GM19324 (cell line): ENCODE measurements around the gene PSMB10.
A peak's percentile ranks its signal among the peaks of the same experiment; 100 is the strongest.
"Not testable (repeated sequence)": the region's sequence is repeated elsewhere in the genome, so short reads cannot be mapped to it uniquely, and the experiment has no call there.

Experiments
- ATAC-seq: cut with Tn5 transposase; IDR thresholded peaks from one replicate; pipeline ENCODE4 v1.9.1; 2021; ENCODE audit warnings: mild to moderate bottlenecking, moderate library complexity; ENCODE audit not compliant: unreplicated experiment, low FRiP score

The PSMB10 gene

DNA sequence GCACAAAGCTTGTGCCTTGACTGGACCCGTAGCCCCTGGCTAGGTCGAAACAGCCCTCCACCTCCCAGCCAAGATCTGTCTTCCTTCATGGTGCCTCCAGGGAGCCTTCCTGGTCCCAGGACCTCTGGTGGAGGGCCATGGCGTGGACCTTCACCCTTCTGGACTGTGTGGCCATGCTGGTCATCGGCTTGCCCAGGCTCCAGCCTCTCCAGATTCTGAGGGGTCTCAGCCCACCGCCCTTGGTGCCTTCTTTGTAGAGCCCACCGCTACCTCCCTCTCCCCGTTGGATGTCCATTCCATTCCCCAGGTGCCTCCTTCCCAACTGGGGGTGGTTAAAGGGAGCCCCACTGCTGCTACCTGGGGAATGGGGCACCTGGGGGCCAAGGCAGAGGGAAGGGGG, 8.5 kb downstream of the PSMB10 start:
- ATAC-seq, result no peak

DNA sequence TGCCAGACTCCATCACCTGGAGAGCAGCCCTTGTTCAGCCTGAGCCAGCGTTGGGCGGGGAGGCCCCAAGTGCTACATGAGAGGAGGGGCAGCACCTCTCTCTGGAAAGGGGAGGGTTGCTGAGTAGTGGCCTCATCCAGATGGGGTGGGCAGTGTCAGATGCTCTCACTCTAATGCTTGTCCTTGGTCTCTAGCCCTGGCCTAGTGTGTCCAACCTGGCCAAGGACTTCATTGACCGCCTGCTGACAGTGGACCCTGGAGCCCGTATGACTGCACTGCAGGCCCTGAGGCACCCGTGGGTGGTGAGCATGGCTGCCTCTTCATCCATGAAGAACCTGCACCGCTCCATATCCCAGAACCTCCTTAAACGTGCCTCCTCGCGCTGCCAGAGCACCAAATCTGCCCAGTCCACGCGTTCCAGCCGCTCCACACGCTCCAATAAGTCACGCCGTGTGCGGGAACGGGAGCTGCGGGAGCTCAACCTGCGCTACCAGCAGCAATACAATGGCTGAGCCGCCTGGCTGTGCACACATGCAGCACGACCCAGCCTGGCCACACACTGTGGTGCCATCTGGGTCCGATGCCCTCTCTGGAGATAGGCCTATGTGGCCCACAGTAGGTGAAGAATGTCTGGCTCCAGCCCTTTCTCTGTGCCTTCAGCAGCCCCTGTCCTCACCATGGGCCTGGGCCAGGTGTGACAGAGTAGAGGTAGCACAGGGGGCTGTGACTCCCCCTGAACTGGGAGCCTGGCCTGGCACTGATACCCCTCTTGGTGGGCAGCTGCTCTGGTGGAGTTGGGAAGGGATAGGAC, 9.3 kb downstream of the PSMB10 start:
- ATAC-seq, result no peak

DNA sequence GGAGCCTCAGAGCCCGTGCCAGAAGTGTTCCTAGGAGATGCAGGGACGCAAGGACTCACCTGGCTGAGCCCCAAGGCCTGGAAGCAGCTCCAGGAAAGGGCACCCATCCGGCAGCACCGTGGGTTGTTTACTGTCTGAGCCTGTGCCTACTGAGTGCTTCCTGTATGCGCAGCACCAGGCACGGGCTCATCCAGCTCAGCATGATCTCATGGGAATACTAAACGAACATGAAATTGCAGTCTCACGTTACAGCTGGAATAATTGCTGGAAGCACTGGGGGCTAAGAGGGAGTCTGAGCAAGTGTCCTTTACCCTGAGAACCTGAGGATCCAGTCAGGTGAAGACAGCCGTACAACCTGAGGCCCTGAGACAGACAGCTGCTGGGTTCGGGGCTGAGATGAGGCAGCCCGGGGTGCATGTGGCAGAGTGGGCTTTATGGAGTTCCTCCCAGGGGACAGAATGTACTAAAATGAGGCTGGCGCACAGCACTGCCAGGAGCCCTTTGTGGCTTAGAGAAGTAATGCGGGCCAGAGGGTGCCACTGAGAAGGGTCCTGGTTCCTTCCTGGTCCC, 10.4 kb downstream of the PSMB10 start:
- ATAC-seq, result no peak

DNA sequence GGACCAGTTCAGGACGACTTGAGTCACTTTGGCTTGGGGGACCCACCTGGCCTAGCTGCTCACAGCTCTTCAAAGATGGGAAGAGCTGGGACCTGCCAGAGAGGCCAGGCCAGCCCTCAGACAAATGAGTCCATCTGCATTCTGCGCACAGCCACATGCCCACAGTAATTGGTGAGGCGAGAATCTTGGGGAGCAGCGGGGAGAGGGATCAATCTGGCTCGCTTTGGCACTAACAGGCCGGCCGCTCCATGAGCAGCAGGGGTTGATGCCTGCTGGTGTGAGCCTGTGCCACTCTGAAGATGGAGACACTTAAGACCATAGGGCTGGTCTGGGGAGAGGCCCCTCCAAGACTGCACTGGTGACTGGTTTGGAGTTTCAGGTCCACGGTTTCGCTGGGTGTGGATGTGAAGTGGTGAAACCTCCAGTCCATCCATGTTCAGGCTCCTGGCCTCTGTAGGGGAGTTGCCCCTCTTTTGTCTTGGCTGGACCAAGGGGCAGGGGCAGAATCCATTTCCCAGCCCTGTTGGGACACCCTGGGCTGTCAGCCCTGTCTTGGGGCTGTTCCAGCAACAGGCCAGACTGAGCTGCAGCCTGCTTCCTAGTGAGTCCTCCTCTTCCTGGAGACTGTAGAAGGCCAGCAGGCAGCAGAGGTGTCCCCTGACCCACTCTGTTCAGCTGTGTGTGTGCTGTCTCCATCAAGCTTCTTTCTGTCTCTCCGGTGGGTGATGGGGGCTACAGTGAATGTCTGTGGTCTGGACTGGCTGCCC, 12.3 kb downstream of the PSMB10 start:
- no peak for ATAC-seq

DNA sequence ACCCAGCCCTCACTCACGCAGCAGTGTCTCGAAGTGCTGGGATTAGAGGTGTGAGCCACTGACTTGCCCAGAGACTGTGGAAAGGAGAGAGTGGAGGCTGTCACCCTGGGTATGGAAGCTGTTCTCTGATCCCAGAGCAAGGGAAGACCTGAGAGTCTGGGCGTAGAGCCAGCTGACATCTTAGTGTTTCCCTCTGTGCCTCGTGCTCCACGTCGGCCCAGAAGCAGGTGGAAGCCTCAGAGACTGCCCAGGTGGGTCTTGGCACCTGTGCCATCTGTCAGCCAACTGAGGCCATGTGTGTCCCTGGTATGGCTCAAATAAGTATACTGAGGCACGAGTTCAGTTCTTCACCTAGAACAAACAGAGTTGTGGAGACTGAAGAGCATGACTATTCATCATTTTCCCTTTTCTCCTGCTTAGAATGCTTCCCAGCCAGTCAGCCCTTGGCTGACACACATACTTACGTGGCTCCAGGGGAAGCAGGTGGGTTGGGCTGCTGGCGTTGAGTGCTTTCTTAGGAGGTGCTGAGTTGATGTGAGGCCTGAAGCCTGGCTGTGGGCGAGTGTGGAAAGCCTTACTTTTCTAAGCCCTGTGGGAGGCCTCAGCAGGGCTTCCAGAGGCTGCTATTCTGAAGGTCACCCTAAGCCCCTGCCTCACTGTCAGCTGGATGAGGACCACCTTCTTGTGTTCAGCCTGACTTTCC, 13.1 kb downstream of the PSMB10 start:
- ATAC-seq, result no peak

DNA sequence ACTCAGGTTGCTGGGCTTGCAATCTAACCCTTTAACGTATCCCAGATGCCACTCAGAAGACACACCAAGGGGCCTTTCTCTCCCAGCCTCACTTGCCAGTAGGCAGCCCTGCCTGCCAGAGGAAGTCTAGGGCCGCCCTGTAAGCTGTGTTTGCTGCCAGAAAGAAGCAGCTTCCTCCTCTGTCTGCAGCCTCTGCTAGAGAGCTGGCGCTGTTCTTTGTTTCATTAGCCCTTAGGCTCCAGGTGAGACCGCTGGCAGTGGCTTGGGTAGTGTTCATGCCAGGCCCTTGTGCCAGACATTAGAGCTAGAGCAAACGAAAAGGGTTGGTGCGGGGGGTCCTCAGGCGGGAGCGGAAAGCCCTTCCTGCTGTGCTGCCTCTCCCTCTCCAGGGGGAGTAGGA, 13.9 kb downstream of the PSMB10 start:
- no peak for ATAC-seq

DNA sequence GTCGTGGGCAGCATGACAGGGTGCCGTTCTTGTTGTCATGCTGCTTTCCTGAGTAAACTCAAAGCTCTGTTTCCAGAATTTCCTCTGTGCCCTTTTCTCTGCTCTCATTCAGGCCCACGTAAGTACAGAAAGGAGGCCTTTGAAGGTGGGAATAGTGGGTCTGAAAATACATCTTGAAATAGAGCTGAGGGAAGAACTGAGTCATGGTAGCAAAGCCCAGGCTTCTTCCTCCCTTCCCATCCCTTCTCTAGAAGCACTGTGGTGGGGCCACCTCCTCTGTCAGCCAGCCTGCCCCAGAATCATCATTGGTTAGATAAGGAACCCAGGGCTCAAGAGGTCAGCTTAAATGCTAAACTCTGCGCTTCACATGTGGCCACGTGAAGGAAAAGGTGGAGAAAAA, 14.4 kb downstream of the PSMB10 start:
- no peak for ATAC-seq

DNA sequence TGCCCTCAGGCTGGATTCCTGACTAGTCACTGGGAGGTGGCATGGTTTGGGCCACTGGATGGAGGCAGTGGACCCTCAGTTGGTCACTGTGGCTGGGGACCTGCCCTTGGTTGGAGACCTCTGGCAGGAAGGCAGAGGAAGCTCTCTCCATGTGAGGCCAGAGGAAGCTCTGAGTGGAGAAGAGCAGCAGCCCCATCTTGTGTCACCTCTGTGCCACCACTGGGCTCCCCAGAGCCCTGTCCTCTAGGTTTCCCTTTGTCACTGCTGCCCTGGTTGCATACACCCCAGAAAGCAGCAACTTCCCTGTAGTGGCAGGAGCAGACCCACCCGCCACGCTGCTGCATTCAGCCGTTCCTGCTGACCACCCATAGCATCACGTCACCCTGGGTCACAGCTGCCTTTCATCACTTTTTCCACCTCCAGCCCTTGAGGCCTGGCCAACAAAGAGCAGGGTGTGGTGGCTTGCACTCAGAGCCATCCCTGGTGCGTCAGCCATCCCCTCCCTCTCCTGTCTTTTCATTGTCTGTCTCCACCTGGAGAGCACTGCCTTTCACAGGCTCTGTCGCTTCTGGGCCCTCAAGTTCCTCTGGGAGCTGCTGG, 16.9 kb downstream of the PSMB10 start:
- ATAC-seq, result no peak

DNA sequence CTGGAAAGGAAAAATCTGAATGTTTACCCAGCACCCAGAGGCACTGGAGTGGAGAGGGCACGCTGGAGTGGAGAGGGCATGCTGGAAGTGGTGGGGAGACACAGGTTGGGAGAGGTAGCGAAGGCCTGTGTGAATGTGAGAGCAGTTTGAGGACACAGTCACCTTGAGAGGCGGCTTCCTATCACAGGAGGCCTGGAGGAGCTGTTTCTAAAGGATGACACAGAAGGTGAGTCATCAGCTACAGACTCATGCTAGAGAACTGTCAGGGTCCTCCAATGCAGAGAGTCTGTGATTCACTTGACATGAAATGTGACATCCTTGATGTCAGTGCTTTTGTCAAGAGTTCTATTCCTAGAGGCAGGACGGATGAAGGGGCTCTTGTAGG, 18.8 kb downstream of the PSMB10 start:
- ATAC-seq, result no peak

- no peak for ATAC-seq
Observed at GRCh38 chr16:67917140-67917851, 19.4 kb downstream of the PSMB10 start.

DNA sequence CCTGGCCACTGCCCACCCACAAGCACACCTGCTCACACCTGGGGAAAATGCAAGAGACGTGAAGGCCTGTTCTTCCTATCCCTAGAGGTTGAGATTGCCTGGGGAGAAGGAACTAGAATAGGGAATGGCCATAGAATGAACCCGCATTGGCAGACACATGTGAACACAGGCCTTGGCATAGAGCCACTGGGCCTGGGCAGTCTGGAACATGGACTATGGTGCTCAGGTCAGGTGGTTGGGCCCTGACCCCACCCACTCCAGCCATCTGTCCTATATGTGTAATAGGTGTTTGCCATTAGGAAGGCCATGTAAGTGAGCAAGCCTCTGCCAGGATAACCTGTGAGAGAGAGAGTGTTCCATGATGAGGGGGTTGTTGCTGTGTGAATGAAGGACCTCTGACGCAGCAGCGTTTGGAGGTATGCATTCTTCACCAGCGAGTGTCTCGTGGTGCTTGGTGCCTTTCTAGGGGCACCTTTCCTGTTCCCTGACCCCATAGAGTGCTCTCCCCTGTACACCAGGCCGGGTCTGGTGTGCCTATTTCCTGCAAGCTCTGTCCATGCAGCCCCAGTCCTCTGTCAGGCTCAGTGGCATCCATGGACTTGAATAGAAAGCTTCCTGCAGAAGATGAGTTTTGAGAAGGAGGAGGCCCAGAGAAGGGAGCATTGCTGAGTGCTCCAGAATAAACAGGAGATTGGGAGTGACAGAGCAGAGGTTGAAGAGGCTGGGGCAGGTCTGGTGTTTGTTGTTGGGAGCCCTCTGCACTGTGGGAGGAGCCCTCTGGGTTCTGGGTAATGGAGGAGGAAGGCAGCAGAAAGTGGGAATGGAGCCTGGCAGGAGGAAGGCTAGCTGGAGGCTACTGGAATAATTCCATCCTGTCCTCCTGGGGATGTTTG, 20.6 kb downstream of the PSMB10 start:
- no peak for ATAC-seq

GRCh38 chr16:67915496-67915769, 21.2 kb downstream of the PSMB10 start:
- not testable (repeated sequence) for ATAC-seq

DNA sequence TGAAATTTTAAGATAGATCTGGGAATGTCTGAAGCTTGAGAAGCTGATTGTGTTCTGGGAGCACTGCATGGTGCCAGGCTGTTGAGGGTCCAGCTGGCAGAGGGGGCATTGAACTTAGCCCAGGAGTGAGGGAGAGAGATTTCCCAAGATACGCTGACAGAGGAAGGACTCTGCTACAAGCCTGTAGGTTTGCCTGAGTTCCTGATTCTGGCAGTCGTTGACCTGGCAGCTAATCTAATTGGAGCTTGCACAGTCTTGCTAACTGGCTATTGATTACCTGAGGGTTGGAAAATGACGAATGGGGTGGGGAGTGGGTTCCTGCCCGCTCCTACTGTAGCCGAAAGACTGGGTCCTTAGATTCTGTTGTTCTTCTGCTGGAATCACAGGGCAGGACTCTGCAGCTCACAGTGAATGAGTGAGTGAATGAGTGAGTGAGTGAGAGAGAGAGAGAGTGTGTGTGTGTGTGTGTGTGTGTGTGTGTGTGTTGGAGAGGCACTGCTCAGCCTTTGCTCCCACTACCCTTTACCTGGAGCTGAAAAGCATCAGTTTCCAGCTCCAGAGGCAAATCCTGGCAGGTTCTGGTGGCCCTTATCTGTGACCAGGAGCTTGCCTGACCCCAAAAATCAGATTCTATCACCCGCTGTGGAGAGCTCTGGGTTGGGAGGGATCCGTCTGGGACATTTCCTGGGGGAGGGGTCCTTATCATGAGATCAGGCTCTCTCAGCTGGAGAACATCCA, 21.7 kb downstream of the PSMB10 start:
- ATAC-seq, result no peak

DNA sequence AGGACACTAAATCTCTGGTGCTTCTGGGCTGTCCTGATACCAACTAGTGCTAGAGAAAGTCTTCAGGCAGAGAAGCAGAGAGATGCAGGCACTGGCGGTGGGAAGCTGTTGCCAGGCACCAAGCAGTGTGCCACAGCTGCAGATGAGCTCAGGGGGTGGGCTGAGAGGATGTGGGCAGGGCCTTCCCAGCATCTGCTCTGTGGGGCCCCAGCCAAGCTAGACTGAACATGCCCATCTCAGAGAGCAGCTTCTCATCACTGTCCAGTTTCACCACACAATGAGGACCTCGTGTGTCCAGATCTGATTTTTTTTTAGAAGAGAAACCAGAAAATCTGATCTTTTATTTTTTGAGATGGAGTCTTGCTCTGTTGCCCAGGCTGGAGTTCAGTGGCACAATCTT, 26.5 kb downstream of the PSMB10 start:
- ATAC-seq, result peak; percentile 44

DNA sequence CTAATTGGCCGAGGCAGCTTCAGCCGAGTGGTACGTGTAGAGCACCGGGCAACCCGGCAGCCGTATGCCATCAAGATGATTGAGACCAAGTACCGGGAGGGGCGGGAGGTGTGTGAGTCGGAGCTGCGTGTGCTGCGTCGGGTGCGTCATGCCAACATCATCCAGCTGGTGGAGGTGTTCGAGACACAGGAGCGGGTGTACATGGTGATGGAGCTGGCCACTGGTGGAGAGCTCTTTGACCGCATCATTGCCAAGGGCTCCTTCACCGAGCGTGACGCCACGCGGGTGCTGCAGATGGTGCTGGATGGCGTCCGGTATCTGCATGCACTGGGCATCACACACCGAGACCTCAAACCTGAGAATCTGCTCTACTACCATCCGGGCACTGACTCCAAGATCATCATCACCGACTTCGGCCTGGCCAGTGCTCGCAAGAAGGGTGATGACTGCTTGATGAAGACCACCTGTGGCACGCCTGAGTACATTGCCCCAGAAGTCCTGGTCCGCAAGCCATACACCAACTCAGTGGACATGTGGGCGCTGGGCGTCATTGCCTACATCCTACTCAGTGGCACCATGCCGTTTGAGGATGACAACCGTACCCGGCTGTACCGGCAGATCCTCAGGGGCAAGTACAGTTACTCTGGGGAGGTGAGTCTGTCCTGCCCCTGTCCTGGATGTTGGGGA, 27.5 kb downstream of the PSMB10 start:
- ATAC-seq, result no peak

DNA sequence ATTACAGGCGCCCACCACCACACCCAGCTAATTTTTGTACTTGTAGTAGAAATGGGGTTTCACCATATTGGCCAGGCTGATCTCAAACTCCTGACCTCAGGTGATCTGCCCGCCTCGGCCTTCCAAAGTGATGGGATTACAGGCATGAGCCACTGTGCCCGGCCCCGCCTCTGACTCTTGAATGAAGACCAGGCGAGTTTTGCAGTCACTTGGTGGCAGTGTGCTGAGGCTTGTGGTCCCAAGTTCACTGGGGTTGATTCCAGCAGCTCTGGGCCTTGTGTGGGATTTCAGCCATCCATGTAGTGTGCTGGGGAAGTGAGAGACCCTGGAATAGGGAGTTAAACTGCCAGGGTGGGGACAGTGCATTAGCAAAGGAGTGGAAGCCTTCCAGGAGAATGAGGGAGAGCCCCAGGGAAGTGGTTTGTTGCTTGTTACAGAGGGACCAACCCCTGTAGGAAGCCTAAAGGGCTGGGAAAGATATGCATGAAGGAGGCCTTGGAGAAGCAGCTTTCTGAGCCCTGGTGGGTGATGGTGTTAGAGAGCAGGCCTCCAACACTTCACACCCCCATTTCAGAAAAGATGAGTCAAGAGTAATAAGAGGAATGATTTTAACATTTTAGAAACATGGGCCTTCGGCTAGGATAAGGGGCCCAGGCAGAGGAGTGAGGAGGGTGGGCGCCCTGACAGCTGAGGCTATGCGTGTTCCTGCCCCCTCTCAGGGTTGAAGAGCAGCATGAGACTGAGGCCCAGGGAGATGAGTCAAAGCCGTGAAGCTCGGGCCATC, 29.1 kb downstream of the PSMB10 start:
- ATAC-seq, result no peak

- ATAC-seq, result no peak
Observed at GRCh38 chr16:67902831-67903230, 33.8 kb downstream of the PSMB10 start.
